Measurements from ENCODE around the gene STAT4. TPM values are rescaled to one million over a fixed set of nuclear protein-coding genes. Genes with fewer than 3 reads are reported as not detected.

Gene STAT4
- total RNA-seq, 1 experiment from 2014 or later: 0.33 TPM

- Histone ChIP-seq H3K79me1 (ENCODE audit: insufficient read depth, low read depth, low read length, poor library complexity, severe bottlenecking) (no peaks in the 10 kb centered on the region), H3K14ac (ENCODE audit: insufficient read depth, low read length) (no peak overlapping the region), H2AFZ (ENCODE audit: low read length) (peak overlapping the region; percentile 72), H3K4me2 (ENCODE audit: insufficient read depth, insufficient read length, low read length) (no peak overlapping the region), H4K5ac (ENCODE audit: insufficient read length, low read depth, low read length) (no peak overlapping the region), H3K27ac (ENCODE audit: insufficient read length, low read depth, low read length) (no peak overlapping the region), H2BK120ac (ENCODE audit: low read depth, low read length, poor library complexity, severe bottlenecking) (no peak overlapping the region), H3K9ac (ENCODE audit: extremely low read depth, insufficient read length, low read length) (no peak overlapping the region), H3K9me3 (ENCODE audit: control insufficient read depth, low read depth, low read length) (no peaks in the 10 kb centered on the region), H2BK12ac (ENCODE audit: insufficient read length, low read depth, low read length) (no peak overlapping the region), H2BK20ac (ENCODE audit: low read depth, low read length, poor library complexity, severe bottlenecking) (no peak overlapping the region), H2AK5ac (ENCODE audit: insufficient read length, low read length) (no peak overlapping the region), H3K23ac (ENCODE audit: insufficient read length, low read depth, low read length) (no peak overlapping the region), H3K23me2 (ENCODE audit: insufficient read length, low read depth, low read length, poor library complexity, severe bottlenecking) (no peaks in the 10 kb centered on the region), H3K18ac (ENCODE audit: insufficient read length, low read depth, low read length) (no peak overlapping the region), H2BK15ac (ENCODE audit: low read depth, low read length) (no peak overlapping the region), H3K4ac (ENCODE audit: low read depth, low read length) (no peak overlapping the region), H3K27me3 (ENCODE audit: insufficient read depth, low read length) (no peaks in the 10 kb centered on the region), H3K4me1 (ENCODE audit: insufficient read depth, low read length) (no peaks in the 10 kb centered on the region; the same call in 1 of the 2 replicates), H3K56ac (ENCODE audit: insufficient read length, low read depth, low read length) (no peak overlapping the region), H3T11ph (ENCODE audit: low read length) (no peak overlapping the region), H4K91ac (ENCODE audit: insufficient read length, low read depth, low read length) (no peak overlapping the region), H4K8ac (replicated peaks; ENCODE audit: insufficient read length, low read depth, low read length) (no peak overlapping the region), H2BK5ac (ENCODE audit: insufficient read length, low read length) (no peak overlapping the region), H3K79me2 (ENCODE audit: insufficient read depth, low read length) (no peaks in the 10 kb centered on the region), H4K20me1 (ENCODE audit: control insufficient read depth, insufficient read depth, insufficient read length) (no peaks in the 10 kb centered on the region)
- Mint-ChIP-seq H3K9me3 (no peaks in the 10 kb centered on the region), H3K27ac (no peak overlapping the region; a peak in 1 of 7 replicates), H3K36me3 (ENCODE audit: insufficient read depth in 1 of 3, low read depth in 3 of 3) (no peaks in the 10 kb centered on the region), H3K4me1 (peaks cover 7 to 8% of the 10 kb centered on the region in 2 experiments), H3K4me3 (no peak overlapping the region), H3K27me3 (ENCODE audit: low read depth) (no peaks in the 10 kb centered on the region; the same call in 1 of the 2 replicates)
- no peak for TF ChIP-seq CTCF (conservative IDR thresholded peaks at IDR 0.05)
- DNase-seq: no peak
- no CpG with 5 or more reads among the region's 8 CpGs for WGBS (ENCODE audit: extremely low coverage, insufficient read length, low lambda C conversion rate)
Measured at GRCh38 chr2:191032588-191033429, 118.0 kb downstream of the STAT4 start.
